ENCODE measurements around the gene ACTL10. TPM values are rescaled to one million over a fixed set of nuclear protein-coding genes. Genes with fewer than 3 reads are reported as not detected.

ACTL10 gene
- total RNA-seq, 1 experiment from 2014 or later: 0.46 TPM

GRCh38 chr20:33680686-33681085, 13.9 kb downstream of the ACTL10 start:
- H3K9me3 Mint-ChIP-seq: no peaks in the 10 kb centered on the region

More at GRCh38 chr20:33680686-33681085, 13.9 kb downstream of the ACTL10 start:
- no peak overlapping the region for H3K4me2 ChIP-seq (ENCODE audit: insufficient read depth, insufficient read length, low read length)
- H2AFZ ChIP-seq (ENCODE audit: low read length): no peak overlapping the region
- no peaks in the 10 kb centered on the region for H3K27me3 Mint-ChIP-seq (ENCODE audit: low read depth)
- H3K14ac ChIP-seq (ENCODE audit: insufficient read depth, low read length): no peak overlapping the region
- no peaks in the 10 kb centered on the region for H3K27me3 ChIP-seq (ENCODE audit: insufficient read depth, low read length)
- no peak overlapping the region for H3K56ac ChIP-seq (ENCODE audit: insufficient read length, low read depth, low read length)
- H2BK12ac ChIP-seq (ENCODE audit: insufficient read length, low read depth, low read length): no peak overlapping the region
- no peak for DNase-seq
- H4K5ac ChIP-seq (ENCODE audit: insufficient read length, low read depth, low read length): no peak overlapping the region
- no peak overlapping the region for H3K4me3 Mint-ChIP-seq
- H3T11ph ChIP-seq (ENCODE audit: low read length): no peak overlapping the region
- H3K27ac ChIP-seq (ENCODE audit: insufficient read length, low read depth, low read length): no peak overlapping the region
- H3K9ac ChIP-seq (ENCODE audit: extremely low read depth, insufficient read length, low read length): no peak overlapping the region
- H4K91ac ChIP-seq (ENCODE audit: insufficient read length, low read depth, low read length): no peak overlapping the region
- no peak overlapping the region for H2BK5ac ChIP-seq (ENCODE audit: insufficient read length, low read length)
- WGBS (ENCODE audit: extremely low coverage, insufficient read length, low lambda C conversion rate): no CpG with 5 or more reads among the region's 2 CpGs
- no peak overlapping the region for H2BK120ac ChIP-seq (ENCODE audit: low read depth, low read length, poor library complexity, severe bottlenecking)
- H2BK20ac ChIP-seq (ENCODE audit: low read depth, low read length, poor library complexity, severe bottlenecking): no peak overlapping the region
- H3K23ac ChIP-seq (ENCODE audit: insufficient read length, low read depth, low read length): no peak overlapping the region
- H3K79me2 ChIP-seq (ENCODE audit: insufficient read depth, low read length): peaks cover 7% of the 10 kb centered on the region; the same call in 1 of the 2 replicates
- H4K8ac ChIP-seq (replicated peaks; ENCODE audit: insufficient read length, low read depth, low read length): no peak overlapping the region
- no peaks in the 10 kb centered on the region for H3K9me3 ChIP-seq (ENCODE audit: control insufficient read depth, low read depth, low read length)
- H3K23me2 ChIP-seq (ENCODE audit: insufficient read length, low read depth, low read length, poor library complexity, severe bottlenecking): peaks cover 10% of the 10 kb centered on the region
- H3K27ac Mint-ChIP-seq: peak overlapping the region in 1 of 3 experiments; percentile 57; a peak in 1 of 7 replicates
- no peak overlapping the region for H2AK5ac ChIP-seq (ENCODE audit: insufficient read length, low read length)
- H2BK15ac ChIP-seq (ENCODE audit: low read depth, low read length): no peak overlapping the region
- no peak for TF ChIP-seq CTCF (conservative IDR thresholded peaks at IDR 0.05)
- H4K20me1 ChIP-seq (ENCODE audit: control insufficient read depth, insufficient read depth, insufficient read length): no peaks in the 10 kb centered on the region
- H3K18ac ChIP-seq (ENCODE audit: insufficient read length, low read depth, low read length): no peak overlapping the region
- H3K4ac ChIP-seq (ENCODE audit: low read depth, low read length): no peak overlapping the region
- peaks cover 24% of the 10 kb centered on the region in 2 experiments for H3K4me1 Mint-ChIP-seq
- H3K79me1 ChIP-seq (ENCODE audit: insufficient read depth, low read depth, low read length, poor library complexity, severe bottlenecking): no peaks in the 10 kb centered on the region
- H3K36me3 Mint-ChIP-seq (ENCODE audit: insufficient read depth in 1 of 3, low read depth in 3 of 3): peaks cover 27 to 63% (median 41%) of the 10 kb centered on the region in 3 experiments; a peak in 6 of 7 replicates
- H3K4me1 ChIP-seq (ENCODE audit: insufficient read depth, low read length): no peaks in the 10 kb centered on the region

All from H9 (cell line).